Fibroblast of pulmonary artery (primary cell): ENCODE data around the gene SYNJ2.

Experiments
- DNase-seq: peaks from one replicate; pipeline ENCODE4 v3.0.0-alpha.2; 2010; ENCODE audit warnings: low read depth
- H3K4me3 ChIP-seq: replicated peaks from 2 replicates; pipeline ENCODE4 v1.5.1; 2011; ENCODE audit warnings: low read depth, mild to moderate bottlenecking, control low read depth, low read length, moderate library complexity
- TF ChIP-seq, protein P1 (sequence below): IDR thresholded peaks from 2 replicates; pipeline ENCODE4 v1.5.1; 2011; ENCODE audit warnings: mild to moderate bottlenecking, control low read depth, low read length, inconsistent platforms; ENCODE audit errors: missing control alignments

The SYNJ2 gene

DNA sequence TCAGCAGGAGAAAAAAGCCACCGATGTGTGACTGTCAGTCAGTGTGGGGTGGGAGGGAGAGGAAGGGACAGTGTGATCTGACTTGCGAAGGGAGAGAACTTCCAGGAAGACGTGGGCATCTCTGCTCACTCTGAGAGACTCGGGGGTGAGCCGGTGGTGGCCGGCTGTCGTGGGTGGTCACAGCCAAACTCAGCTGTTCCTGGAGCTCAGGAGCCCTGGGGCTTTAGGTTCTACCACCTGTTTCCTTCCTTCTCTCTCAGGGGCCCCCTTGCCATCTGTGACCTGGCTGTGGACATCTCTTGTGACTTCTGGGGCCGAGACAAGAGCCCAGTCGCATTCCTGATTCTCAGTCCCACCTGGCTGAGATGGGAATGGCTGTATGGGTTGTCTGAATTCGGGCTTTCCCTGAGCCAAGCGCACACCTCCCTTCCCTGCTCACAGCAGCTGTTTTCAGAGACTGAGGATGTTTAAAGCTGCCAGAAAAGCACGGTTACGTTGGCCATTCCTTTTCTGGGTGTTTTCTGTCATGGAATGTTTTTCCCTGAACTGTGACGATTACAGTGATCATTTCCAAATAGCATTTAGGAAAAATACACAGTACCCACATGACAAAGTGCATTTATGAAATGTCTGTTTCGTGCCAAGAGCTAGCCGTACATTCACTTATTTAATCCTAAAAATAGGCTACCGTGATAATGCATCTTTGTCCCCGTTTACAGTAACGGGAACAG is 36.5 kb downstream of the SYNJ2 start:
- H3K4me3 ChIP-seq = no peak overlapping the region
- TF ChIP-seq, protein P1, sequence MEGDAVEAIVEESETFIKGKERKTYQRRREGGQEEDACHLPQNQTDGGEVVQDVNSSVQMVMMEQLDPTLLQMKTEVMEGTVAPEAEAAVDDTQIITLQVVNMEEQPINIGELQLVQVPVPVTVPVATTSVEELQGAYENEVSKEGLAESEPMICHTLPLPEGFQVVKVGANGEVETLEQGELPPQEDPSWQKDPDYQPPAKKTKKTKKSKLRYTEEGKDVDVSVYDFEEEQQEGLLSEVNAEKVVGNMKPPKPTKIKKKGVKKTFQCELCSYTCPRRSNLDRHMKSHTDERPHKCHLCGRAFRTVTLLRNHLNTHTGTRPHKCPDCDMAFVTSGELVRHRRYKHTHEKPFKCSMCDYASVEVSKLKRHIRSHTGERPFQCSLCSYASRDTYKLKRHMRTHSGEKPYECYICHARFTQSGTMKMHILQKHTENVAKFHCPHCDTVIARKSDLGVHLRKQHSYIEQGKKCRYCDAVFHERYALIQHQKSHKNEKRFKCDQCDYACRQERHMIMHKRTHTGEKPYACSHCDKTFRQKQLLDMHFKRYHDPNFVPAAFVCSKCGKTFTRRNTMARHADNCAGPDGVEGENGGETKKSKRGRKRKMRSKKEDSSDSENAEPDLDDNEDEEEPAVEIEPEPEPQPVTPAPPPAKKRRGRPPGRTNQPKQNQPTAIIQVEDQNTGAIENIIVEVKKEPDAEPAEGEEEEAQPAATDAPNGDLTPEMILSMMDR = no peak
- DNase-seq = peak; percentile 83

DNA sequence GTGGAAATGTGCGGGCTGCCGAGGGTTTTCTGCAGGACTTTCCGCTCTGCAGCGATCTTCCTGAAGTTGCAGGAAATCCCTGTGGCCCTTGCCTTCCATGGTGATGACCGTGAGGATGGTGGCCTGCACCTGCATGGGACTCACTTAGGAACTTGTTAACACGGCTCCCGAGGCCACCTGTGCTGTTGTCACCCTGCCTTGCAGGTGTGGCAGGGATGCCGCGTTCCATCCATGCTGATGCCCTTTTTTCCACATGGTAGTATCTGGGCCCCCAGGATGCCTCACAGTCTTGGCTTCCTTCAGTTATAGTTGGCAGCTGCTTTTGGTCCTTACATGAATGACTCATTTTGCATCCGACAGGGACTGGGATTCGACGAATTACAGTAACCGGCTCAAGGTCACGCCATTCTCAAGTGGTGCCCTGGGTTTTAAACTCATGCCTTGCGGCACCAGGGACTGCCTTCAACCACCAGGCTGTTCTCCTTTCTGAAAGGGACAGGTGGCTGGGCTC is 37.2 kb downstream of the SYNJ2 start:
- H3K4me3 ChIP-seq = no peak overlapping the region
- peak; percentile 75 for DNase-seq

DNA sequence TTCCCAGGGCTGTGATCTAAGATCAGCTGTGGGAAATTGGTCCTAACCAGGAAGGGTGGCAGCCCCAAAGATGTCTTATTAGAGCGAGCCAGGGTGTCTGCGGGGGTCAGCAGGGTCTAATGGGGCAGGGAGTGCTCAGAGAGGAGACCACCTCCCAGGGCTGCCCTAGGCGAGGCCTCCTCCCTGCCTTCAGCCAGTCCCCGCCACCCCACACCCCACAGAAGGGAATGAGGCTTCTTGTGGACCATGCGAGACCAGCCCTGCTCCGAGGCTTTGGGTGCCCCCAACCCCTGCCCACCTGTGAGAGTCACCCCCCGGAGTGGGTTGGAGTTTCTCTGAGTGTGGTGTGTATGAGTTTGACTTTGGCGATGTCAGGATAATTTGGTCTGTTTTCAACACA is 37.8 kb downstream of the SYNJ2 start:
- TF ChIP-seq, protein P1 = no peak
- no peak overlapping the region for H3K4me3 ChIP-seq

More for the DNA sequence above, 37.2 kb downstream of the SYNJ2 start:
- TF ChIP-seq, protein P1 = no peak

DNA sequence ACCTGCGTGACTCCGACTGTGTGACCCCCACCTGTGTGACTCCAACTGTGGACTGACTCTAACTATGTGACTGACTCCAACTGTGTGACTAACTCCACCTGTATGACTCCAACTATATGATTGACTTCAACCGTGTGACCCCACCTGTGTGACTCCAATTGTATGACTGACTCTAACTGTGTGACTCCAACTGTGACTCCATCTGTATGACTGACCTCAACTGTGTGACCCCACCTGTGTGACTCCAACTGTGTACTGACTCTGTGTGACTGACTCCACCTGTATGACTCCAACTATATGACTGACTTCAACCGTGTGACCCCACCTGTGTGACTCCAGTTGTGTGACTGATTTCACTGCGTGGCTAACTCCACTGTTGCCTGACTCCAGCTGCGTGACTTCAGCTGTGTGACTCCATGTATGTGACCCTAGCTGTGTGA is 38.6 kb downstream of the SYNJ2 start:
- TF ChIP-seq, protein P1 = no peak
- no peak for DNase-seq
- no peak overlapping the region for H3K4me3 ChIP-seq

More for the DNA sequence above, 37.8 kb downstream of the SYNJ2 start:
- DNase-seq = no peak

DNA sequence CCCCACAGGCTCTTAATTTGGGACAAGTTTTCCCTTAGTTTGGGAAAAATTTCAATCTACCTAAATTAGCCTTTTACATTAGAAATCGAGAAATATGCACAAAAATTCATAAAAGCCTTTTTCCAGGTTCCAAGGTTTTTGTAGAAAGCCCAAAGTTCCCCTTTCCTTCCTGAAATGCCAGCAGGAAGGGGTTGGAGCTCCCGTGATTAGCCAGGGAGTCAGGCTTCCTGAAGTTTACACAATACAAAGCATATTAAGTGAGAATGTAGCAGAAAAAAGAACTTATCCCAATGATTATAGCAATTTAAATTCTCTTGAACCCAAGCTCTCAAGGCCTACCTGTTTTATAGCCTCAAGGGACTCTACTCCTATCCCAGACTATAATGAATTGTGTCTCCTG is 39.1 kb downstream of the SYNJ2 start:
- TF ChIP-seq, protein P1 = no peak
- DNase-seq = no peak
- H3K4me3 ChIP-seq = no peak overlapping the region

DNA sequence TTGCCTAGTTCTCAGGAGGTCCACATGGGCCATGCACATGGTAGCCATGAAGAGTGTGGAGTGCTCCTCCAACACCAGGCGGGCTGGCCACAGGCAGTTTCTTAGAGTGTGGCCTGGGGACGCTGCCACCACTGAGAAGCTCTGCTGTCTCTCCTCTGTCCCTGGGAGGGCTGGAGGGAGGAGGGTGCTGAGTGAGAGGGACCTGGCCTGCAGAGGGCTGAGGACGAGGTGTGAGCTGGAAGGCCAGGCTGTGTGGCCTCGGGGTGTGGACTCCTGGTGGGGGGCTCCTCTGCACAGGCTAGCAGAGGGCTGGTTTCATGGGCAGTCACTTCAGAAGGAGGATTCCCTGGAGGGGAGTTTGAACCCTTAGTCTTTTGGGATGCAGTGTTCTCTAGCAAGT is 39.7 kb downstream of the SYNJ2 start:
- H3K4me3 ChIP-seq = no peak overlapping the region
- TF ChIP-seq, protein P1 = no peak
- no peak for DNase-seq
